Measurements from ENCODE around the gene ADRB2. TPM values are rescaled to one million over a fixed set of nuclear protein-coding genes. Genes with fewer than 3 reads are reported as not detected.

ADRB2 gene
- total RNA-seq, 3 donors from 2014 or later (not counting 1 experiment from before 2014, with no cell fraction given): 47.1 to 78.9 (median 60.7) TPM

GRCh38 chr5:148829248-148829594 is 2.8 kb downstream of the ADRB2 start:
- Mint-ChIP-seq H3K4me3 (peak overlapping the region; percentile 98), H3K27me3 (ENCODE audit: low read depth in 2 of 2) (no peaks in the 10 kb centered on the region), H3K4me1 (peaks cover 67 to 87% of the 10 kb centered on the region in 2 donors), H3K36me3 (peaks cover 35% of the 10 kb centered on the region), H3K9me3 (no peaks in the 10 kb centered on the region), H3K27ac (peak overlapping the region; percentile 89 to 91)
- intact Hi-C loops (cut with micrococcal nuclease): loop anchor here (2.0 to 5.0 kb wide), 3 partner anchors 33 to 87 kb away; no protein-coding TSS in a partner anchor
- H3K9me3 ChIP-seq (ENCODE audit: control insufficient read depth, insufficient read depth, low read length): no peaks in the 10 kb centered on the region
- peak overlapping the region; percentile 1 for H3K27ac ChIP-seq (ENCODE audit: low read length)
- H3K36me3 ChIP-seq (ENCODE audit: control insufficient read depth, insufficient read depth, low read length): peaks cover 17% of the 10 kb centered on the region
- peaks cover 50% of the 10 kb centered on the region for H3K4me1 ChIP-seq (ENCODE audit: control insufficient read depth, insufficient read depth, low read length)
- H3K27me3 ChIP-seq (ENCODE audit: control insufficient read depth, insufficient read depth, low read length): no peaks in the 10 kb centered on the region
- no peak for TF ChIP-seq CTCF (IDR thresholded peaks at IDR 0.05)
- DNase-seq: no peak
- 43% methylated on average over 3 of the region's 3 CpGs for WGBS (ENCODE audit: insufficient coverage)
- H3K4me3 ChIP-seq (ENCODE audit: low read length): peak overlapping the region; percentile 69
- ATAC-seq: no peak

- Histone ChIP-seq H3K9me3 (ENCODE audit: control insufficient read depth, insufficient read depth, low read length) (no peaks in the 10 kb centered on the region), H3K4me1 (ENCODE audit: control insufficient read depth, insufficient read depth, low read length) (peaks cover 53% of the 10 kb centered on the region), H3K4me3 (ENCODE audit: low read length) (peak overlapping the region; percentile 69), H3K36me3 (ENCODE audit: control insufficient read depth, insufficient read depth, low read length) (peaks cover 22% of the 10 kb centered on the region), H3K27me3 (ENCODE audit: control insufficient read depth, insufficient read depth, low read length) (no peaks in the 10 kb centered on the region), H3K27ac (ENCODE audit: low read length) (peak overlapping the region; percentile 9)
- peaks cover 73 to 90% of the 10 kb centered on the region in 2 donors for H3K4me1 Mint-ChIP-seq
- peak overlapping the region; percentile 89 to 91 for H3K27ac Mint-ChIP-seq
- H3K9me3 Mint-ChIP-seq: no peaks in the 10 kb centered on the region
- TF ChIP-seq CTCF (IDR thresholded peaks at IDR 0.05): no peak
- DNase-seq (no peak), ATAC-seq (no peak)
- peaks cover 40% of the 10 kb centered on the region for H3K36me3 Mint-ChIP-seq
- H3K4me3 Mint-ChIP-seq: peak overlapping the region; percentile 98
- H3K27me3 Mint-ChIP-seq (ENCODE audit: low read depth in 2 of 2): no peaks in the 10 kb centered on the region
- 49% methylated on average over 5 of the region's 5 CpGs for WGBS (ENCODE audit: insufficient coverage)
- intact Hi-C loops (cut with micrococcal nuclease): loop anchor here (2.0 to 5.0 kb wide), 3 partner anchors 33 to 87 kb away; no protein-coding TSS in a partner anchor
Measured at GRCh38 chr5:148829734-148830133, 3.3 kb downstream of the ADRB2 start.

GRCh38 chr5:148830211-148830610 is 3.8 kb downstream of the ADRB2 start:
- 32% methylated on average over 2 of the region's 2 CpGs for WGBS (ENCODE audit: insufficient coverage)
- Mint-ChIP-seq H3K4me3 (peak overlapping the region; percentile 98), H3K27me3 (ENCODE audit: low read depth in 2 of 2) (no peaks in the 10 kb centered on the region), H3K27ac (peak overlapping the region; percentile 89 to 91), H3K36me3 (peaks cover 41% of the 10 kb centered on the region), H3K4me1 (peaks cover 77 to 90% of the 10 kb centered on the region in 2 donors), H3K9me3 (no peaks in the 10 kb centered on the region)
- Histone ChIP-seq H3K27ac (ENCODE audit: low read length) (peak overlapping the region; percentile 6), H3K4me1 (ENCODE audit: control insufficient read depth, insufficient read depth, low read length) (peaks cover 53% of the 10 kb centered on the region), H3K27me3 (ENCODE audit: control insufficient read depth, insufficient read depth, low read length) (no peaks in the 10 kb centered on the region), H3K9me3 (ENCODE audit: control insufficient read depth, insufficient read depth, low read length) (no peaks in the 10 kb centered on the region), H3K4me3 (ENCODE audit: low read length) (peak overlapping the region; percentile 69), H3K36me3 (ENCODE audit: control insufficient read depth, insufficient read depth, low read length) (peaks cover 23% of the 10 kb centered on the region)
- intact Hi-C loops (cut with micrococcal nuclease): no loop called here
- ATAC-seq (no peak), DNase-seq (no peak)
- no peak for TF ChIP-seq CTCF (IDR thresholded peaks at IDR 0.05)
